RPMI7951 (cell line): ENCODE measurements around the gene ABTB1. TPM values are rescaled to one million over a fixed set of nuclear protein-coding genes. Genes with fewer than 3 reads are reported as not detected.

Experiments
- DNase-seq: peaks from one replicate; pipeline ENCODE4 v3.0.0-alpha.2; 2012; ENCODE audit warnings: low read depth
- total RNA-seq: library from RNA; depleted of rRNA; stranded (reverse); fragments of >200 nt; shearing (Covaris generic); gene quantifications from 2 replicates; pipeline ENCODE4 v1.2.3, GENCODE V29; 2014; rRNA removed

ABTB1 gene
- total RNA-seq, 1 experiment from 2014 or later, result 2.5 TPM

DNA sequence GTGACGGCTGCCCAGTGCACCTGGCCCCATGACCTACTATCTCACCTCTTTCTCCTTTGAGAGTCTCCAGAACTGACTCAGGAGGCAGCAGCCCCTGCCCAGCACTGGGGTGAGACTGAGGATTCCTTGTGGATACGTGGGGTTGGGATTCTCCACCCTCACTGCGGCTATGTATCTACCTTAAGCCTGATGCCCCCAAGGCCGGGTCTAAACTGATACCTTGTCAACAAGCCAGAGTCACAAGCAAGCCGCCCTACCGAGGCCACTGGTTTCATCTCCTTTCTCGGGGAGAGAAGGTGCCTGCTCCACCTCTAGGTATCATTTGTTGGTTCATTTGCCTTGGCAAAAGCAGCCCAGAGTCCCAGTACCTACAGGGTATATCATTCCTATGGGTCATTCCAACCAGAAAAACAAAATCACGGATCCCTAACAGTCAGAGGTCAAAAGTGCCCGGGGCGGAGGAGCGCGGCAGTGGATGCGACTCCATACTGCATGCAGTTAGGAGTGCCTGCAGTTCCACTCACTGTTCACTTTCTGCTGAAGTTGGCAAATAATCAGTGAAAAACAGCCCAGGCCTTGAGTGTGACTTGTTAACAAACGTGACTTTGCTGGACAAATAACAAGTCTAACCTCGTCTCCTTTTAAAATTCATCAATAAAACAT, 47.5 kb downstream of the ABTB1 start:
- no peak for DNase-seq

DNA sequence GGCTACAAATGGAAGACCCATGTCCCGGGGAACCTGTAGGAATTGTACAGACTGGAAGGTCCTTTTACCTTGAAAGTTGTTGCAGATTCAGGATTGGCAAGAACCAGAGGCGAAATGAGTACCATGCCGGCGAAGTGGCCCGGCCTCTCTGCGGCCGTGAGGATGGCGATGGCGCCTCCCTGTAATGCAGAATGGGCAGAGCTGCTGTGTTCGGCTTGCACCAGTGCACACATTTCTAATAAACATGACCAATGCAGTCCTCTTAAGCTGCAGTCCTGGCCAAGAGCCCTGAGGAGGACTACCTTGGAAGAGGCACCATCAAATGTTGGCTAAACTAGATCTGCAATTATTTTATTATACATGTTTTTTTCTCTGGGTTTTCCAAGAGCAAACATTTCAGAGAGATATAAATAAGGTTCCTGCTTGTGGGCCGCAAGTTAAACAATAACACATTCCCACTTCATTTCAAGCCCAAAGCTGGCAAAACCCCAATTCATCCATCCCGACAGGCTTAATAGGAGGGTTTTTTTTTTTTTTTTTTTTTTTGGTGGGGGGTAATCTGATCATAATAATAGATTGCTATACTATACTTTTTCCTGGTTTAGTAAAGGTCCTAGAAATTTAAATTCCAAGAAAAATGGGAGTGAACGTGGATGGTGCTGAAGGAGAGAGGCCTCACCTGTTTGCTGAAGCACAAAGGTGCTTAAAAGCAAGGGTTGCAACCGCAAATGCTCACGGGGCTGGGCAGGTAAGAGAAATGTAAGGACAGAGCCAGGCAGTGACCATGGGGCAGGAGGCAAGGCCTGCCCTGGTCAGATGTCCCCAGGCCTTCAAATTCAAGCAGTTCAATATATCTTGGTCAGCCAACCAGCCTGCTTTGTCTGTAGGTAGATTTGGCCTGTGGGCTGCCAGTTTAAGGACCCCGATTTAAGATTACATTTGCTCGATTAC, 48.5 kb downstream of the ABTB1 start:
- no peak for DNase-seq

DNA sequence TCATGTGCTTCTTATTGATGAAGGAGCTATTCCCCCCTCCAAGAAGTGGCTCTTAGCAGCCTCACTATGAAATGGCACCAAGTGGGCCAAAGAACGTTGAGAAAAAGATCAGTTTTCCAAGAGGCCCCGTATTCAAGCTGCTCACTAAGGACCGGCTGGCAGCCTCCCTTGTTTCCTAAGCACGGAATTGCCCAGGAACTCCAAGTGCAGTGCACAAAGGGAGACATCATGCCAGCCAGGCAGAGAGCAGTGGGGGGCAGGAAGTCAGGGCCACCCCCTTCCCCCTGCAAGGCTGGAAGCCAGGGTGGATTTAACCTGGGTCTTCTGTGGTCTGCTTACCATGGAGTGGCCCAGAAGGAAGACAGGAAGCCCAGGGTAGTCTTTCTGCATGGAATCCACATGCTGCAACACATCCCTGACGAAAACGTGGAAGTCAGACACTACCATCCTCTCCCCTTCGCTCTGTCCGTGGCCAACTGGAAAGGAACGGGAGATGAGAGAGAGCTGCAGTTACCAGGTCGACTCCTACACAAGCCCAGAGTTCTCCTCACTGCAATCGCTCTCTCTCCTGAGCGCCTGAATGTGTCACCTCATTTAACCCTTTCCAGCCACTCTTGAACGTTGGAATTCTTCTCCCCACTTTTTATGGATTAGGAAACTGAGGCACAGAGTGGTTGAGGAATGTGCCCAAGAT, 49.5 kb downstream of the ABTB1 start:
- no peak for DNase-seq

DNA sequence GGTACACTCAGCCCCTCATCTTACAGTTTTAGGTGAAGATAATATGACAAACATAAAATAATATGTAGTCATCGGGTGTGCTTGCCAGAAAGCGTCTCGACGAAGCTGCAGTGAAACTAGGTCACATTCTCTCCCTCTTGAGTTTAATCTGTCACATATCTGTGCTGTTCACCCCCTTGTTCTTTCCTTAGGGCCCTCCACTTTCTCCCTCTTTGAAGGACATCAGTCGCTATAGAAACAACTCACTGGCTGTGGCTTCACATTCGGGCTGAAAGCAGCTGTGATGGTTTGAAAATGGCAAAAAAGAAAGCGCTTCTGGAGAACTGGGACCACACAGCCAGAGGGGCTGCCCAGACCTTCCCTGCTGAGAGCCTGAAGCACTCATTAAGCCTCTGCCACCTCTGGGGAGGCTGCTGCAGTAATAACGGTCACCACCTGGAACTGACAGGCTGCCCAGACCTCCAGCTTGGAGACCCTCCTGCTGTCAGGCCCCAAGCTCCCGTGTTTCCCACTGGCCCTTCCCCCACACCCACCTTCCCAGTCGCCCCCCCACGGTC, 50.3 kb downstream of the ABTB1 start:
- DNase-seq, result no peak

DNA sequence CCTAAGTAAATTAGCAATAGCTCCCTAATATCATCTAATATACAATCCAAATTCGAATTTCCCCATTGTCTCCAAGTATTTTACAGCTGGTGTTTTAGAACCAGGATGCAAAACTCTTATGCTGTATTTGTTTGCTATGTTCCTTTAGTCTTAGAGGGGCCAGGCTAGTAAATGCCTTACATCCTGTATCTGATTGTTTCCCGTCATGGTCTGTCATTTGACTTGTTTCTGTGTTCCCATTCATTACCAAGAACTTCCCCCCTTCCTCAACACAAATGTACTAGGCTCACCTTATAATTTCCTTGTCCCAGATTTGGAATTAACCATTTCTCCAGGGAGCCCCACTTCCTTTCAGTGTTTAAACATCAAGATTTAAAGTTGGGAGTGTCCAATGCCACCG, 54.1 kb downstream of the ABTB1 start:
- DNase-seq, result no peak

DNA sequence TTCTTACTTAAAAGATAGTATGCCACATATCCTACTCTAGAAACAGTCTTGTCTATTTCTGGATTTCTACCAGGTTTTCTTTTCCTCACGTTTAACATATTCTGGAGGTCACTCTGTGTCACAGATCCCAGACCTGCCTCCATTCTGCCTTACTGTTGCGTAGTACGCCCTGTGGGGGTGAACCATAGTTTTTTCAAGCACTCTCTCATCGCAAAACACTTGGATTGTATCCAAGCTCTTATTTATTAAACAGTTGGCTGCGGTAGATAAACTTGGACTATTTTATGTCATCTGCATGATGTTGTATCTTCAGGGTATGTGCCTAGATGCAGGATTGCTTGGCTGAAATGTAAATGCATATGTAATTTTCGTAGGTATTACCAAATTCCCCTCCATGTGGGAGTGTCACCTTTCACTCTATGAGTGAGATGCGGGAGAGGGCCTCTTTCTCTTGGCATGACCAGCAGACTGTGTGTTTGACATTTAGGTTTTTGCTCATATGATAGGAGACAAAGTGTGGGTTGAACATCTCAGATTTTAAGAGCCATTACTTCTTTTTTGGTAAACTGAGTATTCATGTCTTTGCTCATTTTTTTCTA, 55.8 kb downstream of the ABTB1 start:
- no peak for DNase-seq

DNA sequence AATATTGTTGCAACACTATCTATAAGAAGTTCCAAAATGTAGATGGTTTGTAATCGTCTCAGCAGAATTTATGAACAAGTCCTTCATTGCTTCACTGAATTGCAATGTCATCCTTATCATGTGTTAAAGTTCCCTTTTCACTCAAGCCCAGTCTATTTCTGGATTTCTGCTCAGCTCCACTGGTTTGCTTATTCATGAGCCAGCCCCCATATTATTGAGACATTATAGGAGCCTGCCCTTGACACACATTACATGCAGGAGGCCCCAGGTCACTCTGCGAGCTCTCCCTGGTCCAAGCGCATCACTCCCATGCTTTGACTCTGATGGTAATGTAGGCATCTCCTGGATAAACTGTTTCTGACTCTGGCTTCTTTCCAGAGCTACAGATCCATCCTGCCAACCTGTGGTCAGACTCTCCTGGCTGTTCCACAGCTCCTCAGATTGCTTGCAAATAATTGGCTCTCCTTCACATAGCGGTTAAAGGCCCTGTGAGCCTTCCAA, 56.9 kb downstream of the ABTB1 start:
- no peak for DNase-seq

DNA sequence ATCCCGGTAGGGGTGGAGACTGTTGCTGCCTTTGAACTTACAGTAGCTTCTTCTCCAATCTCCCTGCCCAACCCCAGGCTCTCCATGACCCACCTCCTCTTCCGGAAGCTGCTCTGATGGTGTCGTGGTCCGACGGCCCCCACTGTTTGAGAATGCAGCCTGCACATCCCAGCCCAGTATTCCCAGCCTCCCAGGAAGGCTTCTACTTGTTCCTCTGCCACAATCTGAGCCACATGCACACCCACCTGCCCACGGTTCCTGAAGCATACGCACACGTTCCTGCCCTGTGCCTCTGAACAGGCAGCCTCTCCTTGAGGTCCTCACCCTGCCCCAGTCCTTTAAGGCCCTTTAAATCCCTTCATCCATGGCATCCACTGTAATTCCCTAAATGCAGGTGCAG, 57.4 kb downstream of the ABTB1 start:
- no peak for DNase-seq

Other genes with a start within 250 kb of the ABTB1 start
- gene TPRA1, start 82.2 kb upstream of the ABTB1 start, total RNA-seq, result 26.1 and 26.8 TPM in 2 replicates
- 73.5 and 83.3 TPM in 2 replicates for gene MCM2, start 74.5 kb upstream of the ABTB1 start, total RNA-seq
- gene PODXL2, start 43.8 kb upstream of the ABTB1 start, total RNA-seq, result 5.9 and 6.9 TPM in 2 replicates
- 42.0 and 48.4 TPM in 2 replicates for gene MGLL, start 149.6 kb downstream of the ABTB1 start, total RNA-seq
- not detected in 2 replicates for gene KBTBD12, start 242.3 kb downstream of the ABTB1 start, total RNA-seq